Measurements from ENCODE around the gene DNAH5. TPM values are rescaled to one million over a fixed set of nuclear protein-coding genes. Genes with fewer than 3 reads are reported as not detected.

The DNAH5 gene, protein sequence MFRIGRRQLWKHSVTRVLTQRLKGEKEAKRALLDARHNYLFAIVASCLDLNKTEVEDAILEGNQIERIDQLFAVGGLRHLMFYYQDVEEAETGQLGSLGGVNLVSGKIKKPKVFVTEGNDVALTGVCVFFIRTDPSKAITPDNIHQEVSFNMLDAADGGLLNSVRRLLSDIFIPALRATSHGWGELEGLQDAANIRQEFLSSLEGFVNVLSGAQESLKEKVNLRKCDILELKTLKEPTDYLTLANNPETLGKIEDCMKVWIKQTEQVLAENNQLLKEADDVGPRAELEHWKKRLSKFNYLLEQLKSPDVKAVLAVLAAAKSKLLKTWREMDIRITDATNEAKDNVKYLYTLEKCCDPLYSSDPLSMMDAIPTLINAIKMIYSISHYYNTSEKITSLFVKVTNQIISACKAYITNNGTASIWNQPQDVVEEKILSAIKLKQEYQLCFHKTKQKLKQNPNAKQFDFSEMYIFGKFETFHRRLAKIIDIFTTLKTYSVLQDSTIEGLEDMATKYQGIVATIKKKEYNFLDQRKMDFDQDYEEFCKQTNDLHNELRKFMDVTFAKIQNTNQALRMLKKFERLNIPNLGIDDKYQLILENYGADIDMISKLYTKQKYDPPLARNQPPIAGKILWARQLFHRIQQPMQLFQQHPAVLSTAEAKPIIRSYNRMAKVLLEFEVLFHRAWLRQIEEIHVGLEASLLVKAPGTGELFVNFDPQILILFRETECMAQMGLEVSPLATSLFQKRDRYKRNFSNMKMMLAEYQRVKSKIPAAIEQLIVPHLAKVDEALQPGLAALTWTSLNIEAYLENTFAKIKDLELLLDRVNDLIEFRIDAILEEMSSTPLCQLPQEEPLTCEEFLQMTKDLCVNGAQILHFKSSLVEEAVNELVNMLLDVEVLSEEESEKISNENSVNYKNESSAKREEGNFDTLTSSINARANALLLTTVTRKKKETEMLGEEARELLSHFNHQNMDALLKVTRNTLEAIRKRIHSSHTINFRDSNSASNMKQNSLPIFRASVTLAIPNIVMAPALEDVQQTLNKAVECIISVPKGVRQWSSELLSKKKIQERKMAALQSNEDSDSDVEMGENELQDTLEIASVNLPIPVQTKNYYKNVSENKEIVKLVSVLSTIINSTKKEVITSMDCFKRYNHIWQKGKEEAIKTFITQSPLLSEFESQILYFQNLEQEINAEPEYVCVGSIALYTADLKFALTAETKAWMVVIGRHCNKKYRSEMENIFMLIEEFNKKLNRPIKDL (N-terminal part only)
- total RNA-seq, result 0.46 to 0.77 TPM (median 0.50 TPM) in 3 replicates
- long read RNA-seq, partial matches to known transcripts, result 0 of 1 reads
- long read RNA-seq, other reads (novel, unspliced or antisense), result 1 of 1 reads

GRCh38 chr5:13944560-13945199 lies at the start of gene DNAH5:
TSS of gene DNAH5 (minus strand) at chr5:13944688. CDS start at chr5:13944438, 250 bp downstream.
- Mint-ChIP-seq H3K27me3 (ENCODE audit: low read depth) (peaks cover 24% of the 10 kb centered on the region), H3K27ac (ENCODE audit: unreplicated experiment) (no peak within 1 kb of the TSS), H3K4me1 (ENCODE audit: low read depth) (peaks cover 3% of the 10 kb centered on the region)

DNA sequence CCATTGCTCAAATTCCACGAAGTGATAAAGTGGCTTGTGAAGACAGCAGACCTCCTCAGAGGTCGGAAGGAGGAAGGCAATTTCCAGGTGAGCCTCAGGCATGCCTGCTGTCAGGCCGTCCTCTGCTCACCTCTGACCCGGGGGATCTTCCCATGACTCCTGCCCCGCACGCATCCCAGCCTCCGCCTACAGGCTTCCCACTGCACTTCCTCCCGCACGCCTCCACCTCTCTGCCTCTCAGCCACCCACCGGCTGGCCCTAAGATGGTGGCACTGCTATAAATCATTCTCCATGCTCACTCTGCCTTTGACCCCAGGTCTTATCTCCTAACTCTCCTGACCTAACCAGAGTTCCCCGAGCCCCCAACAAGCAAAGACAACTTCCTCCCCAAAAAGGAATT lies 49.4 kb upstream of the DNAH5 start:
- no peak for TF ChIP-seq CTCF (IDR thresholded peaks at IDR 0.05)
- DNase-seq (ENCODE audit: low spot score), result no peak
- Mint-ChIP-seq H3K27ac (ENCODE audit: unreplicated experiment) (no peak overlapping the region), H3K4me1 (ENCODE audit: low read depth) (no peaks in the 10 kb centered on the region), H3K9me3 (ENCODE audit: low read depth) (peaks cover 5% of the 10 kb centered on the region), H3K36me3 (ENCODE audit: low read depth) (peaks cover 4% of the 10 kb centered on the region), H3K27me3 (ENCODE audit: low read depth) (no peaks in the 10 kb centered on the region), H3K4me3 (ENCODE audit: unreplicated experiment) (no peak overlapping the region)

More at GRCh38 chr5:13944560-13945199, at the start of gene DNAH5:
- Mint-ChIP-seq H3K36me3 (ENCODE audit: low read depth) (no peaks in the 10 kb centered on the region), H3K9me3 (ENCODE audit: low read depth) (no peaks in the 10 kb centered on the region), H3K4me3 (ENCODE audit: unreplicated experiment) (no peak within 1 kb of the TSS)
- TF ChIP-seq CTCF (IDR thresholded peaks at IDR 0.05), result no peak
- DNase-seq (ENCODE audit: low spot score), result no peak

DNA sequence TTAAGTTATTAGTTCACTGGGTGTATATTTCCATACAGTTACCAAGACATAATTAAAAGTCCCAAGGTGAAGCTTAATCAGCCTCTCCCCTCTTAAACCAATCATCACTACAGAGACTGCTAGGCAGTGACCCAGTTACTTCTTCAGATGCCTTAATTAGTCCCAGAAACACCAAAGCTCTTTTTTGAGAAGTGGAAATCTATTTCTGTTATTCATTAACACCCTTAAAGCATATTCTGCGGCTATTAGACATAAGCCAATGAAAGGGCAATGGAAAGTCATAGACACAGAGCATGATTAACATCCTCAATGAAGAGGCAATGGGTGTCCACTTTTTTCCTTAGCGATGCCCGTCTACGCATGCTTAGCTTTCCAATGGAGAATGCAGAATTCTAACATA lies 48.3 kb upstream of the DNAH5 start:
- Mint-ChIP-seq H3K36me3 (ENCODE audit: low read depth) (peaks cover 4% of the 10 kb centered on the region), H3K4me3 (ENCODE audit: unreplicated experiment) (no peak overlapping the region), H3K4me1 (ENCODE audit: low read depth) (peaks cover 5% of the 10 kb centered on the region), H3K9me3 (ENCODE audit: low read depth) (peaks cover 5% of the 10 kb centered on the region), H3K27me3 (ENCODE audit: low read depth) (no peaks in the 10 kb centered on the region), H3K27ac (ENCODE audit: unreplicated experiment) (no peak overlapping the region)
- TF ChIP-seq CTCF (IDR thresholded peaks at IDR 0.05), result no peak
- no peak for DNase-seq (ENCODE audit: low spot score)

DNA sequence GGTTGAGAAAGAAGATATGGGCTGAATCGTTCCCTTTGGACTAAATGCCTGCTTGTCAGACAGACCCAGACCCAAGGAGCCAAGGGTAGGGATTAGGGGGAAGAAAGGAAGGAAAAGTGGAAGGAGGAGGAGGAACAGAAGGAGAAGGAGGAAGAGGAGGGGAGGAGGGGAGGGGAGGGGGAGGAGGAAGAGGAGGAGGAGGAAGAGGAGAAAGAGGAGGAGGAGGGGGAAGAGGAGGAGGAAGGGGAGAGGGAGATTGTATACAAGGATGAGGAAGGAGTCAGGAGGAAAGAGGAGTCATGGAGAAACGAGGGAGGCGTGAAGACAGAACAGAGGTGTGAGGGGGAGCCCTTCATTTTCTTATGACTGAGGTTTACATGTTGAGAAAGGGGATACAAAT lies 46.9 kb upstream of the DNAH5 start:
- H3K4me3 Mint-ChIP-seq (ENCODE audit: unreplicated experiment), result no peak overlapping the region

More for the DNA sequence above, 46.9 kb upstream of the DNAH5 start:
- H3K9me3 Mint-ChIP-seq (ENCODE audit: low read depth), result no peaks in the 10 kb centered on the region
- H3K27me3 Mint-ChIP-seq (ENCODE audit: low read depth), result no peaks in the 10 kb centered on the region
- TF ChIP-seq CTCF (IDR thresholded peaks at IDR 0.05), result no peak
- DNase-seq (ENCODE audit: low spot score), result no peak
- H3K4me1 Mint-ChIP-seq (ENCODE audit: low read depth), result peaks cover 10% of the 10 kb centered on the region
- H3K27ac Mint-ChIP-seq (ENCODE audit: unreplicated experiment), result no peak overlapping the region
- no peaks in the 10 kb centered on the region for H3K36me3 Mint-ChIP-seq (ENCODE audit: low read depth)

Data from chondrocyte (in vitro differentiated cells).